MM.1S (cell line): ENCODE data around the gene GNA14.
A peak's percentile ranks its signal among the peaks of the same experiment; 100 is the strongest.
"Not testable (repeated sequence)": the region's sequence is repeated elsewhere in the genome, so short reads cannot be mapped to it uniquely, and the experiment has no call there.

ENCODE experiments used
- DNase-seq: peaks from one replicate; pipeline ENCODE4 v3.0.0-alpha.2; 2015
- H2AFZ ChIP-seq: fragments of 300-600 bp; sonication (generic); 2 replicates; pipeline ENCODE4 v1.6.0; 2016; ENCODE audit warnings: antibody characterized with exemption, low read length
- H3F3A ChIP-seq: fragments of 300-600 bp; sonication (generic); 2 replicates; pipeline ENCODE4 v1.6.1; 2016; ENCODE audit warnings: mild to moderate bottlenecking, antibody characterized with exemption, low read length, moderate library complexity, mixed read lengths; ENCODE audit not compliant: insufficient read depth
- H3K27ac ChIP-seq: fragments of 300-600 bp; sonication (generic); 2 replicates; pipeline ENCODE4 v1.5.1; 2016; ENCODE audit warnings: mild to moderate bottlenecking, low read length
- H3K27me3 ChIP-seq: fragments of 300-600 bp; sonication (generic); replicated peaks from 2 replicates; pipeline ENCODE4 v1.6.0; 2016; ENCODE audit warnings: low read length; ENCODE audit not compliant: insufficient read depth
- H3K36me3 ChIP-seq: fragments of 300-600 bp; sonication (generic); replicated peaks from 2 replicates; pipeline ENCODE4 v1.6.1; 2016; ENCODE audit warnings: mild to moderate bottlenecking, low read length, mixed read lengths; ENCODE audit not compliant: insufficient read depth
- H3K4me1 ChIP-seq: fragments of 300-600 bp; sonication (generic); 2 replicates; pipeline ENCODE4 v1.6.1; 2016; ENCODE audit warnings: low read length, mixed read lengths
- H3K4me2 ChIP-seq: fragments of 300-600 bp; sonication (generic); 2 replicates; pipeline ENCODE4 v1.6.0; 2016; ENCODE audit warnings: low read depth, low read length
- H3K4me3 ChIP-seq: fragments of 300-600 bp; sonication (generic); 2 replicates; pipeline ENCODE4 v1.5.1; 2016; ENCODE audit warnings: low read length, mixed read lengths
- H3K79me2 ChIP-seq: fragments of 300-600 bp; sonication (generic); 2 replicates; pipeline ENCODE4 v1.6.1; 2016; ENCODE audit warnings: mixed run types, low read length, mixed read lengths
- H3K9ac ChIP-seq: fragments of 300-600 bp; sonication (generic); 2 replicates; pipeline ENCODE4 v1.6.1; 2016; ENCODE audit warnings: low read length, mixed read lengths
- H3K9me2 ChIP-seq: fragments of 300-600 bp; sonication (generic); replicated peaks from 2 replicates; pipeline ENCODE4 v1.6.1; 2016; ENCODE audit warnings: mild to moderate bottlenecking, low read length, mixed read lengths; ENCODE audit not compliant: insufficient read depth
- H3K9me3 ChIP-seq: fragments of 300-600 bp; sonication (generic); replicated peaks from 2 replicates; pipeline ENCODE4 v1.6.1; 2016; ENCODE audit warnings: mild to moderate bottlenecking, low read length, mixed read lengths; ENCODE audit not compliant: insufficient read depth
- H4K20me1 ChIP-seq: fragments of 300-600 bp; sonication (generic); 2 replicates; pipeline ENCODE4 v1.6.1; 2016; ENCODE audit warnings: mild to moderate bottlenecking, low read length, moderate library complexity, mixed read lengths; ENCODE audit not compliant: insufficient read depth
- EZH2 ChIP-seq: fragments of 300-600 bp; sonication (generic); optimal IDR thresholded peaks from 2 replicates; pipeline ENCODE3; 2017; ENCODE audit warnings: low read depth, mild to moderate bottlenecking, antibody characterized with exemption, low read length, mixed read lengths
- EZH2phosphoT487 ChIP-seq: fragments of 300-600 bp; sonication (generic); IDR thresholded peaks from 2 replicates; pipeline ENCODE4 v1.6.1; 2018; ENCODE audit warnings: antibody characterized with exemption, low read length
- TF ChIP-seq, protein P1 (sequence below): fragments of 300-600 bp; sonication (generic); IDR thresholded peaks from 2 replicates; pipeline ENCODE4 v1.5.1; 2016; ENCODE audit warnings: antibody characterized with exemption, low read length, mixed read lengths

GNA14 gene

DNA sequence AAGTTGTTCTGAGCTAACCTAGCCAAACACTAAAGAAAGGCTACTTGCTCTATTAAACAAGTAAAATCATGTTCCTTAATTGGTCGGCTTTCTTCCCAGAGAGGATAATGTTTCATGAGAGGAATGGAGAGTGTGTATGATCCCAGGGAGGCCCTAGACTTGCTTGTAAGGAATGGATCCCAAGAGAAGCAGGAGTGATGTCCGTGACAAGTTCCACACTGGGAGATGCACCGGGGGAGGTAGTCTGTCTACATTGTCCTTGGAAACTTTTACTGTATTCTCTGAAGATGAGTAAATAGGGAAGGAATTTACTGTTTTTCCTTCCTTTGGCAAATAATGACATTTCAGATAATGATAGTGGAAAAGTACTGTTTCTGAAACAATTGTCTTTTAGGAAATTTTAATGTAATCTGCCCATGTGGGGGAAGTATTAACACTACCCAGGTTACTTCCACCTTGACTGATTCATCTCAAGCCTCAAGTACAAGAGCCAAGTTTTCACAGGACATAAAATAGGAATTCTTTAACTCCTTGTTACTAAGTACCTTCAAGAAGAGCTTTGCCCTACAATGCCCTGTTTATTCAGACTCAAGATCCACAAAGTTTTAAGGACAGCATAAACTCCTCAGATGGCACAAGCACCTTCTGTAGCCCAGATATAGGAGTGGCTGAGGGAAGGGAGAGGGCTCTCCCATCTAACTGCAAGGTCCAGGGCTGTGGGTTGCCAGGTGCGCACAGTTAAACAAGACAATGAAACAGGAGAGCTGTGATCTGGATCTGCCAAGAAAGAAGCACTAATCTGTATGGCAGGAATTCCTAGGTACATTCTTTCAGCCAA is 152.1 kb downstream of the GNA14 start:
- Histone ChIP-seq H3K27me3 (no peaks in the 10 kb centered on the region), H3K9me2 (no peaks in the 10 kb centered on the region), H3K4me3 (no peak overlapping the region), H3K9me3 (no peaks in the 10 kb centered on the region), H3K4me2 (no peak overlapping the region), H2AFZ (no peak overlapping the region), H3K4me1 (no peaks in the 10 kb centered on the region), H4K20me1 (no peaks in the 10 kb centered on the region), H3K79me2 (no peaks in the 10 kb centered on the region), H3F3A (no peaks in the 10 kb centered on the region), H3K9ac (no peak overlapping the region), H3K27ac (no peak overlapping the region), H3K36me3 (no peaks in the 10 kb centered on the region)
- no peak for DNase-seq
- TF ChIP-seq EZH2 (no peak), EZH2phosphoT487 (no peak)

GRCh38 chr9:77490279-77490678 is 157.8 kb downstream of the GNA14 start:
- not testable (repeated sequence) for H2AFZ ChIP-seq, DNase-seq, H4K20me1 ChIP-seq, H3K4me1 ChIP-seq, H3K4me3 ChIP-seq, H3K9me2 ChIP-seq, H3K36me3 ChIP-seq, H3K79me2 ChIP-seq, H3K9ac ChIP-seq, H3K9me3 ChIP-seq, H3K4me2 ChIP-seq, H3F3A ChIP-seq, H3K27ac ChIP-seq, H3K27me3 ChIP-seq

GRCh38 chr9:77489405-77490163 is 158.5 kb downstream of the GNA14 start:
- H3K9ac ChIP-seq, H3K9me3 ChIP-seq, H3K9me2 ChIP-seq, H3K4me3 ChIP-seq, DNase-seq, H3K27ac ChIP-seq, H3K79me2 ChIP-seq, H3K4me2 ChIP-seq, H4K20me1 ChIP-seq, H2AFZ ChIP-seq, H3K4me1 ChIP-seq, H3K27me3 ChIP-seq, H3K36me3 ChIP-seq, H3F3A ChIP-seq: not testable (repeated sequence)

DNA sequence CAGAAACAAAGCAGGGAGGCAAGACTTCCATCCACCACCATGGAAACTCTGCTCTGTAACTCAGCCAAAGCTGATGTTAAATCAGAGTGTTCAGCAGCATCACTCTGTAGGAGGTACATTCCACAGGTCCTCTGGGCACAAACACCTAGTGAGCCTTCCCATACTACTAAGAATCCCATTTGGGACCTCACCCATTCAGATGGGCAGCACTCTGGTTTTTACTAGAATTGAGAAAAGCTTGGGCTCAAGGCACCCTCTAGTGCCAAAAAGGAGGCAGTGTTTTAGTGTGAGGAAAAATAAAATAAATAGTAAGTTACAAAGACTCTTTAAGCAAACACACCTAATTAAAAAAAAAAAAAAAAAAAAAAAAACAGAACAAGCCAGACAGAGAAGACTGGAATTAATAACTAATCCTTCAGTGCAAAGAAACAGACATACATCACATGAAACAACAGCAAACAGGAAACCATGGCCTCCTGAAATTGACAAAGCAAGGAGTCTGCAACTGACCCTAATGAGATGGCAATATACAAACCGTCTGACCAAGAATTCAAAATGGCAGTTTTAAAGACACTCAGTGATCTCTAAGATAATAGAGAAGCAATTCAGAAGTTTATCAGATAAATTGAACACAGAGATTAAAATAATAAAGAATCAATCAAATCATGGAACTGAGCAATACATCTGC is 159.5 kb downstream of the GNA14 start:
- Histone ChIP-seq H3K9me2 (no peaks in the 10 kb centered on the region), H3K27ac (no peak overlapping the region), H3K9me3 (no peaks in the 10 kb centered on the region), H3K9ac (no peak overlapping the region), H3K4me3 (no peak overlapping the region), H3K36me3 (no peaks in the 10 kb centered on the region), H3K27me3 (no peaks in the 10 kb centered on the region), H4K20me1 (no peaks in the 10 kb centered on the region), H3K79me2 (no peaks in the 10 kb centered on the region), H3F3A (no peaks in the 10 kb centered on the region), H2AFZ (no peak overlapping the region), H3K4me1 (no peaks in the 10 kb centered on the region), H3K4me2 (no peak overlapping the region)
- TF ChIP-seq, protein P1, sequence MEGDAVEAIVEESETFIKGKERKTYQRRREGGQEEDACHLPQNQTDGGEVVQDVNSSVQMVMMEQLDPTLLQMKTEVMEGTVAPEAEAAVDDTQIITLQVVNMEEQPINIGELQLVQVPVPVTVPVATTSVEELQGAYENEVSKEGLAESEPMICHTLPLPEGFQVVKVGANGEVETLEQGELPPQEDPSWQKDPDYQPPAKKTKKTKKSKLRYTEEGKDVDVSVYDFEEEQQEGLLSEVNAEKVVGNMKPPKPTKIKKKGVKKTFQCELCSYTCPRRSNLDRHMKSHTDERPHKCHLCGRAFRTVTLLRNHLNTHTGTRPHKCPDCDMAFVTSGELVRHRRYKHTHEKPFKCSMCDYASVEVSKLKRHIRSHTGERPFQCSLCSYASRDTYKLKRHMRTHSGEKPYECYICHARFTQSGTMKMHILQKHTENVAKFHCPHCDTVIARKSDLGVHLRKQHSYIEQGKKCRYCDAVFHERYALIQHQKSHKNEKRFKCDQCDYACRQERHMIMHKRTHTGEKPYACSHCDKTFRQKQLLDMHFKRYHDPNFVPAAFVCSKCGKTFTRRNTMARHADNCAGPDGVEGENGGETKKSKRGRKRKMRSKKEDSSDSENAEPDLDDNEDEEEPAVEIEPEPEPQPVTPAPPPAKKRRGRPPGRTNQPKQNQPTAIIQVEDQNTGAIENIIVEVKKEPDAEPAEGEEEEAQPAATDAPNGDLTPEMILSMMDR, result peak; percentile 27
- TF ChIP-seq EZH2, result no peak
- TF ChIP-seq EZH2phosphoT487, result no peak
- DNase-seq, result peak; percentile 11
